Spleen (tissue), 11 donors: Measurements from ENCODE around the gene EPHX1. TPM values are rescaled to one million over a fixed set of nuclear protein-coding genes. Genes with fewer than 3 reads are reported as not detected.

Experiments
- DNase-seq: peaks from one replicate; pipeline ENCODE4 v3.0.0-alpha.2; 2020
- H3K27ac ChIP-seq, 8 donors: fragments of 200-600 bp; sonication (generic) in 7 of 8; 1 replicate in 4 of 8; 2 replicates in 4 of 8; pipeline versions ENCODE4 v1.5.0 to v1.8.0; 2016 to 2021; ENCODE audit warnings: inconsistent platforms in 4 of 8, mild to moderate bottlenecking in 4 of 8, moderate library complexity in 1 of 8
- H3K27me3 ChIP-seq, 7 donors: fragments of 200-600 bp; sonication (generic) in 6 of 7; replicated peaks in 1 of 7; 1 replicate in 4 of 7; 2 replicates in 3 of 7; pipeline versions ENCODE4 v1.5.0 to v1.8.0; 2016 to 2021; ENCODE audit warnings: inconsistent platforms in 3 of 7, mild to moderate bottlenecking in 1 of 7
- H3K36me3 ChIP-seq, 6 donors: fragments of 200-600 bp; sonication (generic) in 5 of 6; 1 replicate in 4 of 6; 2 replicates in 2 of 6; pipeline versions ENCODE4 v1.5.0 to v1.8.0; 2016 to 2021; ENCODE audit warnings: inconsistent platforms in 2 of 6
- H3K4me1 ChIP-seq, 6 donors: fragments of 200-600 bp; sonication (generic) in 5 of 6; 1 replicate in 3 of 6; 2 replicates in 3 of 6; pipeline versions ENCODE4 v1.5.0 to v1.8.0; 2016 to 2021; ENCODE audit warnings: inconsistent platforms in 3 of 6
- H3K4me3 ChIP-seq, 8 donors: fragments of 200-600 bp; sonication (generic) in 7 of 8; 1 replicate in 4 of 8; 2 replicates in 4 of 8; pipeline versions ENCODE4 v1.5.0 to v1.8.0; 2016 to 2021; ENCODE audit warnings: inconsistent platforms in 4 of 8, mild to moderate bottlenecking in 4 of 8, moderate library complexity in 2 of 8
- H3K9me3 ChIP-seq, 8 donors: fragments of 200-600 bp; sonication (generic) in 7 of 8; 1 replicate in 4 of 8; 2 replicates in 4 of 8; pipeline versions ENCODE4 v1.5.0 to v1.8.0; 2016 to 2021; ENCODE audit warnings: inconsistent platforms in 4 of 8
- POLR2A ChIP-seq, 3 donors: fragments of 450-650 bp; IDR thresholded peaks; one replicate each; pipeline ENCODE4 v1.5.1; 2017; ENCODE audit warnings: antibody characterized with exemption in 3 of 3, mild to moderate bottlenecking in 1 of 3
- POLR2AphosphoS5 ChIP-seq, 3 donors: sonication (generic); formaldehyde crosslinking; IDR thresholded peaks; one replicate each; pipeline ENCODE4 v1.5.1; 2017; ENCODE audit warnings: antibody characterized with exemption in 3 of 3
- WGBS, 5 donors: extraction: QIAGEN DNeasy Blood & Tissue Kit in 3 of 5; methylation state at CpG; one replicate each; pipeline versions ENCODE4 v1.1.5 to v1.1.7; 2013 to 2018; 5-methylcytosine and 5-hydroxymethylcytosine counted together
- intact Hi-C: fragments of 100-400 bp; cut with DNase I; formaldehyde crosslinking; loops from one replicate; pipeline ENCODE4 v1.15.0; 2023; ENCODE audit warnings: low total_unique reads
- polyA plus RNA-seq, 3 donors: library from polyadenylated mRNA; stranded (reverse); fragments of 200-250 nt; gene quantifications; one replicate each; pipeline ENCODE4 v1.2.1, GENCODE V29; 2013
- total RNA-seq, 7 donors: library from RNA; depleted of rRNA in 3 of 7; stranded (reverse); fragments of >200 nt in 3 of 7; fragmentation: NEBNext Ultra II Directional in 4 of 7; extraction: Animal tissue kit (Norgen Biotek cat#: 25700) in 4 of 7; gene quantifications; one replicate each; pipeline versions ENCODE4 v1.1.0 to v1.2.1, GENCODE V29; 2016 to 2021
- TF ChIP-seq, protein P1 (sequence below), 11 experiments: fragments of 200-600 bp in 7 of 11; fragments of 450-650 bp in 4 of 11; sonication (generic) in 4 of 11; IDR thresholded peaks in 8 of 11; conservative IDR thresholded peaks in 3 of 11; 1 replicate in 7 of 11; 2 replicates in 4 of 11; pipeline versions ENCODE4 v1.4.0 to v1.8.0; 2016 to 2021; ENCODE audit warnings: antibody characterized with exemption in 11 of 11, inconsistent platforms in 4 of 11, mild to moderate bottlenecking in 1 of 11
- donor health status: healthy with polysubstance abuse.
- donor health status: DM: no; HTN: no; CAD: no; lungs with moderate emphysema.
- donor health status: DM: no; HTN: no; CAD: no.
- donor health status: Bipolar disorder and iron deficiency.
- donor health status: healthy.
- donor health status: DM: no; HTN: no; CAD: no.
- donor health status: DM: yes; HTN: yes; CAD: no.

The EPHX1 gene
- total and polyA plus RNA-seq, 10 donors: 3.9 to 92.8 (median 43.9) TPM

DNA sequence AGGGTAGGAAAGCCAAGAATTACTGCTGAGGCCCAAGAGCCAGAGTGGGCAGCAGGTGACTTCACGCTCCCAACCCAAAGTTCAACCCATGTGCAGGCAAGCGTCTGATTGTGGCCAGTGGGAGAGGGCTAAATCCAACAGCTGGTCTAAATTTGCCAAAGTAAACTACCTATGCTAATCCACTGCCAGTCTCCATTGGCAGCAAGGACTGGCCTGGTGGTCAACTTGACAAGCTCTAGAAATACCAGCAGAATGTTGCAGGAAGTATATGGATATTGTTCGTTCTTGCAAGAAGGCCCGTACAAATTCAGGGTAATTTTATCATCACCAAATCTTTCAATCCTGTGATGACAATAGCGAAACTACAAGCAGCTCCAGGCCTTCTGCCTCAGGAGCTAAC, 70.7 kb downstream of the EPHX1 start:
- H3K4me1 ChIP-seq: peaks cover 27 to 90% (median 54%) of the 10 kb centered on the region in 6 donors
- no peaks in the 10 kb centered on the region for H3K27me3 ChIP-seq
- intact Hi-C loops: no loop called here
- no peak for TF ChIP-seq POLR2AphosphoS5 (IDR thresholded peaks at IDR 0.05)
- TF ChIP-seq POLR2A (IDR thresholded peaks at IDR 0.05): no peak
- TF ChIP-seq, protein P1, sequence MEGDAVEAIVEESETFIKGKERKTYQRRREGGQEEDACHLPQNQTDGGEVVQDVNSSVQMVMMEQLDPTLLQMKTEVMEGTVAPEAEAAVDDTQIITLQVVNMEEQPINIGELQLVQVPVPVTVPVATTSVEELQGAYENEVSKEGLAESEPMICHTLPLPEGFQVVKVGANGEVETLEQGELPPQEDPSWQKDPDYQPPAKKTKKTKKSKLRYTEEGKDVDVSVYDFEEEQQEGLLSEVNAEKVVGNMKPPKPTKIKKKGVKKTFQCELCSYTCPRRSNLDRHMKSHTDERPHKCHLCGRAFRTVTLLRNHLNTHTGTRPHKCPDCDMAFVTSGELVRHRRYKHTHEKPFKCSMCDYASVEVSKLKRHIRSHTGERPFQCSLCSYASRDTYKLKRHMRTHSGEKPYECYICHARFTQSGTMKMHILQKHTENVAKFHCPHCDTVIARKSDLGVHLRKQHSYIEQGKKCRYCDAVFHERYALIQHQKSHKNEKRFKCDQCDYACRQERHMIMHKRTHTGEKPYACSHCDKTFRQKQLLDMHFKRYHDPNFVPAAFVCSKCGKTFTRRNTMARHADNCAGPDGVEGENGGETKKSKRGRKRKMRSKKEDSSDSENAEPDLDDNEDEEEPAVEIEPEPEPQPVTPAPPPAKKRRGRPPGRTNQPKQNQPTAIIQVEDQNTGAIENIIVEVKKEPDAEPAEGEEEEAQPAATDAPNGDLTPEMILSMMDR (IDR thresholded peaks at IDR 0.05 in 8 of 11, conservative IDR thresholded peaks at IDR 0.05 in 3 of 11): no peak
- no peaks in the 10 kb centered on the region for H3K9me3 ChIP-seq
- DNase-seq: peak; percentile 60
- H3K4me3 ChIP-seq: peak overlapping the region in 7 of 8 donors; percentile 84 to 98 (median 93)
- peaks cover 0 to 34% (median 14%) of the 10 kb centered on the region in 6 donors for H3K36me3 ChIP-seq
- peak overlapping the region in 7 of 8 donors; percentile 85 to 96 (median 90) for H3K27ac ChIP-seq
- WGBS, 5 donors: 55 to 64% (median 58%) methylated on average over 5 of the region's 5 CpGs

DNA sequence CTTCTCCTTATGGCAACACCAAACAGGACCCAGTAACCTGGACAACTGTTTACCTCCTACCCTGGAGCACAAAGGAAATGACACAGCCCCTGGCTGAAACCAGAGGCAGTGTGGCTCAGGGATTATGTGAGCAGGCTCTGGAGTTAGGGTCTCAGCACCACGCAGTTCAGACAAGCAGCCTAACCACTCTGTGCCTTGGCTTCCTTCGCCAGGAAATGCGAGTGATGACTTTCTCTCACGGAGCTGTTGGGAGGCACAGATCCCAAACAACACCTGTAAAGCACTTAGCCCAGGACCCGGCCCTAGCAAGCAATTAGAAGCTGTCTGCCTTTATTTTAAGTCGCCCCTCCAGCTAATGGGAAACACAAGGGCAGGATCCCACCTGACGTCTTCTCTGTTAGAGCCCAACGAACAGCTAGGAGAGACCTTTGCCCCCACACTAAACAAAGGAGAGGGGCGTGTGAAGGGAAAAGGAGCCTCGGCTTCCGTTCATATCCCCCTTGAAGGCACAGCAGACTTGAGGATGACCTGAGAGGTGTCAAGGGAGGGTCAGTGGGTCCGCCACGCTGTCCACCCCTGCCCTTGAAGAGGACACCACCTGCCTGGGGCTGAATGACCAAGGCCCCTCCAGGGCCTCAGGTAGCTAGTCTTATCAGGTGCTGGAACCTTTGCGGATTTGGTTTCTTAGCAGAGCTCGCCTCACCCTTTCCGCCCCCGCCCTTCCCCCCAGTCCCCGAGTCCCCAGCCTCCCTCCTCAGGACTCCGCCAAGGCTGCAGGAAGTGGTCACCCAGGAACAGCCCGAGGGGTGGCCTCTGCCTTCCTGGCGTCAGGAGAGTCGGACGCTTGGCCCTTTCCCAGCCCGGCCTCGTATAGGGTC, 71.4 kb downstream of the EPHX1 start:
- Histone ChIP-seq H3K27me3 (no peaks in the 10 kb centered on the region), H3K4me1 (peaks cover 27 to 89% (median 52%) of the 10 kb centered on the region in 6 donors)

GRCh38 chr1:225881959-225882693, 72.2 kb downstream of the EPHX1 start, which contains the start of gene TMEM63A:
TMEM63A (minus strand) TSS chr1:225882380; CDS start chr1:225877580, 4,800 bp downstream.
- TF ChIP-seq POLR2A (IDR thresholded peaks at IDR 0.05) (peak in 1 of 3 donors; percentile 70), POLR2AphosphoS5 (IDR thresholded peaks at IDR 0.05) (peak; percentile 87 to 93 (median 92))
- TF ChIP-seq, protein P1 (IDR thresholded peaks at IDR 0.05 in 8 of 11, conservative IDR thresholded peaks at IDR 0.05 in 3 of 11): peak in 10 of 11 experiments; percentile 30 to 62 (median 44)
- peak within 1 kb of the TSS; percentile 85 to 96 (median 90) for H3K27ac ChIP-seq
- H3K27me3 ChIP-seq: no peaks in the 10 kb centered on the region
- peak; percentile 97 for DNase-seq
- intact Hi-C loops: no loop called here
- peak within 1 kb of the TSS; percentile 84 to 98 (median 92) for H3K4me3 ChIP-seq
- H3K36me3 ChIP-seq: peaks cover 0 to 19% (median 8%) of the 10 kb centered on the region in 6 donors
- 0 to 1% (median 0%) methylated on average over 35 to 64 of the region's 64 CpGs for WGBS, 5 donors
- peaks cover 27 to 81% (median 50%) of the 10 kb centered on the region in 6 donors for H3K4me1 ChIP-seq
- no peaks in the 10 kb centered on the region for H3K9me3 ChIP-seq

More for the DNA sequence above, 71.4 kb downstream of the EPHX1 start:
- WGBS, 5 donors: 6 to 13% (median 9%) methylated on average over 18 to 25 of the region's 25 CpGs
- TF ChIP-seq POLR2AphosphoS5 (IDR thresholded peaks at IDR 0.05) (no peak), POLR2A (IDR thresholded peaks at IDR 0.05) (no peak)
- TF ChIP-seq, protein P1 (IDR thresholded peaks at IDR 0.05 in 8 of 11, conservative IDR thresholded peaks at IDR 0.05 in 3 of 11): no peak
- peak overlapping the region; percentile 84 to 98 (median 92) for H3K4me3 ChIP-seq
- no peaks in the 10 kb centered on the region for H3K9me3 ChIP-seq
- DNase-seq: peak; percentile 90
- H3K36me3 ChIP-seq: peaks cover 0 to 27% (median 12%) of the 10 kb centered on the region in 6 donors
- intact Hi-C loops: no loop called here
- peak overlapping the region; percentile 85 to 96 (median 90) for H3K27ac ChIP-seq
